H9 (cell line): Measurements from ENCODE around the gene PET100. TPM values are rescaled to one million over a fixed set of nuclear protein-coding genes. Genes with fewer than 3 reads are reported as not detected.

Experiments
- DNase-seq: peaks from one replicate; pipeline ENCODE4 v3.0.0-alpha.2; 2017
- H2AFZ ChIP-seq: one replicate; pipeline ENCODE4 v1.6.1; 2013; ENCODE audit warnings: mild to moderate bottlenecking, low read length, control low read depth, moderate library complexity
- H2AK5ac ChIP-seq: 2 replicates; pipeline ENCODE4 v1.6.1; 2013; ENCODE audit warnings: low read length, control low read depth, mixed read lengths; ENCODE audit not compliant: insufficient read length
- H2BK120ac ChIP-seq: one replicate; pipeline ENCODE4 v1.6.1; 2013; ENCODE audit warnings: low read depth, mild to moderate bottlenecking, low read length, control low read depth, inconsistent platforms; ENCODE audit not compliant: poor library complexity, severe bottlenecking
- H2BK12ac ChIP-seq: 2 replicates; pipeline ENCODE4 v1.6.1; 2013; ENCODE audit warnings: low read length, control low read depth, mixed read lengths, low read depth; ENCODE audit not compliant: insufficient read length
- H2BK15ac ChIP-seq: 2 replicates; pipeline ENCODE4 v1.6.1; 2013; ENCODE audit warnings: low read depth, low read length, control low read depth
- H2BK20ac ChIP-seq: one replicate; pipeline ENCODE4 v1.6.1; 2013; ENCODE audit warnings: low read depth, mild to moderate bottlenecking, low read length, control low read depth, inconsistent platforms; ENCODE audit not compliant: poor library complexity, severe bottlenecking
- H2BK5ac ChIP-seq: 2 replicates; pipeline ENCODE4 v1.6.1; 2013; ENCODE audit warnings: low read length, control low read depth, mixed read lengths; ENCODE audit not compliant: insufficient read length
- H3K14ac ChIP-seq: 2 replicates; pipeline ENCODE4 v1.6.1; 2013; ENCODE audit warnings: low read length, control low read depth; ENCODE audit not compliant: insufficient read depth
- H3K18ac ChIP-seq: 2 replicates; pipeline ENCODE4 v1.6.1; 2013; ENCODE audit warnings: low read depth, mild to moderate bottlenecking, mixed read lengths, low read length, control low read depth; ENCODE audit not compliant: insufficient read length
- H3K23ac ChIP-seq: 2 replicates; pipeline ENCODE4 v1.6.1; 2013; ENCODE audit warnings: low read length, control low read depth, mixed read lengths, low read depth; ENCODE audit not compliant: insufficient read length
- H3K23me2 ChIP-seq: 2 replicates; pipeline ENCODE4 v1.6.1; 2013; ENCODE audit warnings: low read depth, mild to moderate bottlenecking, mixed read lengths, low read length, control low read depth; ENCODE audit not compliant: insufficient read length, poor library complexity, severe bottlenecking
- H3K27ac ChIP-seq: 2 replicates; pipeline ENCODE4 v1.5.1; 2013; ENCODE audit warnings: low read length, control low read depth, mixed read lengths, low read depth; ENCODE audit not compliant: insufficient read length
- H3K27me3 ChIP-seq: 2 replicates; pipeline ENCODE4 v1.6.1; 2013; ENCODE audit warnings: low read length, control low read depth, inconsistent platforms; ENCODE audit not compliant: insufficient read depth
- H3K4ac ChIP-seq: 2 replicates; pipeline ENCODE4 v1.6.1; 2013; ENCODE audit warnings: low read depth, mild to moderate bottlenecking, control low read depth, inconsistent platforms, low read length, moderate library complexity
- H3K4me1 ChIP-seq: 2 replicates; pipeline ENCODE4 v1.6.1; 2013; ENCODE audit warnings: low read length, control low read depth, inconsistent platforms; ENCODE audit not compliant: insufficient read depth
- H3K4me2 ChIP-seq: 2 replicates; pipeline ENCODE4 v1.6.1; 2013; ENCODE audit warnings: low read length, control low read depth, mixed read lengths; ENCODE audit not compliant: insufficient read length, insufficient read depth
- H3K56ac ChIP-seq: 2 replicates; pipeline ENCODE4 v1.6.1; 2013; ENCODE audit warnings: low read depth, mild to moderate bottlenecking, mixed read lengths, low read length, control low read depth; ENCODE audit not compliant: insufficient read length
- H3K79me1 ChIP-seq: 2 replicates; pipeline ENCODE4 v1.6.1; 2013; ENCODE audit warnings: low read depth, mild to moderate bottlenecking, moderate library complexity, low read length, control low read depth, inconsistent platforms; ENCODE audit not compliant: insufficient read depth, poor library complexity, severe bottlenecking
- H3K79me2 ChIP-seq: 2 replicates; pipeline ENCODE4 v1.6.1; 2013; ENCODE audit warnings: low read length, control low read depth, inconsistent platforms; ENCODE audit not compliant: insufficient read depth
- H3K9ac ChIP-seq: 2 replicates; pipeline ENCODE4 v1.6.1; 2013; ENCODE audit warnings: low read length, control low read depth, mixed read lengths; ENCODE audit not compliant: insufficient read length; ENCODE audit errors: extremely low read depth
- H3K9me3 ChIP-seq: one replicate; pipeline ENCODE4 v1.6.1; 2013; ENCODE audit warnings: low read depth, low read length, inconsistent platforms; ENCODE audit not compliant: control insufficient read depth
- H3T11ph ChIP-seq: one replicate; pipeline ENCODE4 v1.6.1; 2013; ENCODE audit warnings: mild to moderate bottlenecking, low read length, control low read depth, inconsistent platforms
- H4K20me1 ChIP-seq: one replicate; pipeline ENCODE4 v1.6.1; 2013; ENCODE audit not compliant: control insufficient read depth, insufficient read length, insufficient read depth
- H4K5ac ChIP-seq: 2 replicates; pipeline ENCODE4 v1.6.1; 2013; ENCODE audit warnings: low read depth, mild to moderate bottlenecking, mixed read lengths, low read length, control low read depth; ENCODE audit not compliant: insufficient read length
- H4K8ac ChIP-seq: replicated peaks from 2 replicates; pipeline ENCODE4 v1.6.1; 2013; ENCODE audit warnings: low read length, control low read depth, mixed read lengths, low read depth; ENCODE audit not compliant: insufficient read length
- H4K91ac ChIP-seq: 2 replicates; pipeline ENCODE4 v1.6.1; 2013; ENCODE audit warnings: low read depth, mild to moderate bottlenecking, moderate library complexity, mixed read lengths, low read length, control low read depth; ENCODE audit not compliant: insufficient read length
- H3K27ac Mint-ChIP-seq, 3 experiments: 2 replicates in 2 of 3; 3 replicates in 1 of 3; pipeline ENCODE4 v1.8.0; 2020 to 2021; ENCODE audit warnings: mixed read lengths in 3 of 3, mild to moderate bottlenecking in 1 of 3, moderate library complexity in 1 of 3
- H3K27me3 Mint-ChIP-seq: 2 replicates; pipeline ENCODE4 v1.8.0; 2021; ENCODE audit warnings: low read depth, mild to moderate bottlenecking, moderate library complexity, mixed read lengths
- H3K36me3 Mint-ChIP-seq, 3 experiments: 2 replicates in 2 of 3; 3 replicates in 1 of 3; pipeline ENCODE4 v1.8.0; 2020 to 2021; ENCODE audit warnings: low read depth in 3 of 3, mixed read lengths in 3 of 3; ENCODE audit not compliant: insufficient read depth in 1 of 3
- H3K4me1 Mint-ChIP-seq, 2 experiments: 2 replicates each; pipeline ENCODE4 v1.8.0; 2020; ENCODE audit warnings: mixed read lengths in 2 of 2
- H3K4me3 Mint-ChIP-seq, 2 experiments: 2 replicates in 1 of 2; 3 replicates in 1 of 2; pipeline ENCODE4 v1.8.0; 2020 to 2021; ENCODE audit warnings: mild to moderate bottlenecking in 2 of 2, mixed read lengths in 2 of 2, moderate library complexity in 1 of 2
- H3K9me3 Mint-ChIP-seq, 2 experiments: 2 replicates in 1 of 2; 3 replicates in 1 of 2; pipeline ENCODE4 v1.8.0; 2020; ENCODE audit warnings: mild to moderate bottlenecking in 2 of 2, mixed read lengths in 2 of 2, moderate library complexity in 1 of 2
- CTCF ChIP-seq: fragments of 200-600 bp; sonication (generic); conservative IDR thresholded peaks from 3 replicates; pipeline ENCODE4 v1.8.0; 2021; ENCODE audit warnings: antibody characterized with exemption, mild to moderate bottlenecking
- WGBS: extraction: QIAGEN DNeasy Blood & Tissue Kit; methylation state at CpG from one replicate; pipeline ENCODE4 v1.1.7; 2013; ENCODE audit warnings: missing lambda C conversion rate, low lambda C conversion rate, mixed read lengths; ENCODE audit not compliant: insufficient read length; ENCODE audit errors: extremely low coverage; 5-methylcytosine and 5-hydroxymethylcytosine counted together
- total RNA-seq: library from RNA; stranded (reverse); gene quantifications from 2 replicates; pipeline ENCODE4 v1.2.1, GENCODE V29; 2021

The PET100 gene
- total RNA-seq, 1 experiment from 2014 or later, result 129 TPM

- no peak overlapping the region for H2AK5ac ChIP-seq
- no peak overlapping the region for H2BK15ac ChIP-seq
- no peak overlapping the region for H4K91ac ChIP-seq
- H3K9me3 ChIP-seq, result no peaks in the 10 kb centered on the region
- H4K8ac ChIP-seq, result no peak overlapping the region
- H3K79me1 ChIP-seq, result no peaks in the 10 kb centered on the region
- Mint-ChIP-seq H3K36me3 (no peaks in the 10 kb centered on the region), H3K9me3 (peaks cover 0 to 3% of the 10 kb centered on the region in 2 experiments; a peak in 2 of 5 replicates), H3K27me3 (peaks cover 89% of the 10 kb centered on the region), H3K4me3 (no peak overlapping the region), H3K27ac (no peak overlapping the region), H3K4me1 (peaks cover 3 to 6% of the 10 kb centered on the region in 2 experiments)
- no CpG with 5 or more reads among the region's 8 CpGs for WGBS
- H2BK12ac ChIP-seq, result no peak overlapping the region
- no peaks in the 10 kb centered on the region for H3K79me2 ChIP-seq
- H3K9ac ChIP-seq, result no peak overlapping the region
- H3K4ac ChIP-seq, result no peak overlapping the region
- no peaks in the 10 kb centered on the region for H3K23me2 ChIP-seq
- H3K14ac ChIP-seq, result no peak overlapping the region
- no peak overlapping the region for H2BK5ac ChIP-seq
- no peak overlapping the region for H4K5ac ChIP-seq
- no peak overlapping the region for H3K27ac ChIP-seq
- no peak overlapping the region for H3K56ac ChIP-seq
- no peak overlapping the region for H2BK20ac ChIP-seq
- H2BK120ac ChIP-seq, result no peak overlapping the region
- no peak overlapping the region for H3T11ph ChIP-seq
- no peaks in the 10 kb centered on the region for H3K4me1 ChIP-seq
- H3K4me2 ChIP-seq, result no peak overlapping the region
- TF ChIP-seq CTCF, result no peak
- no peak for DNase-seq
- H3K27me3 ChIP-seq, result peaks cover 4% of the 10 kb centered on the region; the same call in 1 of the 2 replicates
- H3K23ac ChIP-seq, result no peak overlapping the region
- no peaks in the 10 kb centered on the region for H4K20me1 ChIP-seq
- no peak overlapping the region for H2AFZ ChIP-seq
- H3K18ac ChIP-seq, result no peak overlapping the region
Measured at GRCh38 chr19:7654401-7654800, 24.8 kb downstream of the PET100 start.
